Uterus (tissue), 2 donors: ENCODE data around the gene EDAR.

Experiments used
- CTCF ChIP-seq, 4 experiments: fragments of 200-600 bp in 2 of 4; fragments of 450-650 bp in 2 of 4; sonication (generic) in 2 of 4; IDR thresholded peaks; one replicate each; pipeline ENCODE4 v1.5.1; 2016 to 2019; ENCODE audit warnings: antibody characterized with exemption in 4 of 4, mild to moderate bottlenecking in 2 of 4, moderate library complexity in 1 of 4
- POLR2A ChIP-seq, 2 donors: fragments of 450-650 bp; IDR thresholded peaks; one replicate each; pipeline ENCODE4 v1.6.1; 2016; ENCODE audit warnings: antibody characterized with exemption in 2 of 2, mild to moderate bottlenecking in 1 of 2, moderate library complexity in 1 of 2

GRCh38 chr2:108922141-108922915 is 66.7 kb downstream of the EDAR start:
- TF ChIP-seq CTCF (IDR thresholded peaks at IDR 0.05) (no peak), POLR2A (IDR thresholded peaks at IDR 0.05) (no peak)
